CMK (cell line): ENCODE results near the gene AP4S1.
"Not testable (repeated sequence)": the region's sequence is repeated elsewhere in the genome, so short reads cannot be mapped to it uniquely, and the experiment has no call there.

ENCODE experiments used
- DNase-seq: peaks from one replicate; pipeline ENCODE4 v3.0.0-alpha.2; 2010; ENCODE audit warnings: low read depth

The AP4S1 gene

DNA sequence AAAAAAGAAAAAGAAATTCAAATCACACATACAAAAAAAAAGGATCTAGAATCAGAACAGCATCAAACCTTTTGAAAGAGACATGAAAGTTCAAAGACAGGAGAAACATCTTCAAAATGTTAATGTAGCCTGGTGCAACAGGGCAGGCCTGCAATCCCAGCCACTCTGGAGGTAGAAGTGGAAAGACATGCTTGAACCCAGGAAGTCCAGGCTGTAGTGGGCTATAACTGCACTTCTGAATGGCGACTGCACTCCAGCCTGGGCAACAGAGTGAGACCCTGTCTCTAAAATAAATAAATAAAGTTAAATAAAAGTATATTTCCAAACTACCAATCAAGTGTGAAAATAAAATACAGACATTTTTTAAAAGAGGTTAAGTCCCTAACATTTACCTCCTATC is 18.7 kb upstream of the AP4S1 start:
- DNase-seq = no peak

DNA sequence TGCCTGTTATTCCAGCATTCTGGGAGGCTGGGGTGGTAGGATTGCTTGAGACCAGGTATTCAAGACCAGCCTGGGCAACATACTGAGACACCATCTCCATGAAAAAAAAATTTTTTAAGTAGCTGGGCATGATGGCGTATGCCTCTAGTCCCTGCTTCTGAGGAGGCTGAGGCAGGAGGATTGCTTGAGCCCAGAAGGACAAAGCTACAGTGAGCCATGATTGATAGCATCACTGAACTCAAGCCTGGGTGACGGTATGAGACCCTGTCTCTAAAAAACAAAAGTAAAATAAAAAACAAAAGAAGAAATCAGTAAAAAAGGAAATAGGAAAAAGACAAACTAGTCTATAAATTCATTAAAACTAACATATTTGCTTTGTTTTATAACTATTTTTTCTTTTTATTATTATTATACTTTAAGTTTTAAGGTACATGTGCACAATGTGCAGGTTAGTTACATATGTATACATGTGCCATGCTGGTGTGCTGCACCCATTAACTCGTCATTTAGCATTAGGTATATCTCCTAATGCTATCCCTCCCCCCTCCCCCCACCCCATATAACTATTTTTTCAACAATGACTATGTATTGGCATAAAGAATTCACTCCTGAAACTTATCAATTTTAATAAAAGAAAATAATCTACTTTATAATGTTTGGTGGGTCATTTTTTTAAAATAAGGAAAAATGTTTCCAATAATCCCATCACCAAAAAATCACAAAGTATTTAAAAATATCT is 15.4 kb upstream of the AP4S1 start:
- no peak for DNase-seq

DNA sequence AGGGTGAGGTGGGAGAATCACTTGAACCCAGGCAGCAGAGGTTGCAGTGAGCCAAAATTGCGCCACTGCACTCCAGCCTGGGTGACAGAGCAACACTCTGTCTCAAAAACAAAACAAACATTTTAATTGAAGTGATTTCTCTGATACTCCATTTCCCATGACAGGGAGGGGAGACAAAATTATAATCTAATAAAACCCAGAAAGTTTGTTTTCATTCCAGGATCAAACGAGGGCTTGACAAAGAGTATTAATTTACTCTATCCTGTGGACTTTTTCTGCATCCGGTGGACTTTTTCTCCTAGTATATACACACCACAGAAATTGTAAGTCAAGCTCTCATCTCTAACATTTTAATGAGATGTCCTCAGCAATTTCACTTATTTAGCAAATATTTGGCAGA is 14.5 kb upstream of the AP4S1 start:
- no peak for DNase-seq

DNA sequence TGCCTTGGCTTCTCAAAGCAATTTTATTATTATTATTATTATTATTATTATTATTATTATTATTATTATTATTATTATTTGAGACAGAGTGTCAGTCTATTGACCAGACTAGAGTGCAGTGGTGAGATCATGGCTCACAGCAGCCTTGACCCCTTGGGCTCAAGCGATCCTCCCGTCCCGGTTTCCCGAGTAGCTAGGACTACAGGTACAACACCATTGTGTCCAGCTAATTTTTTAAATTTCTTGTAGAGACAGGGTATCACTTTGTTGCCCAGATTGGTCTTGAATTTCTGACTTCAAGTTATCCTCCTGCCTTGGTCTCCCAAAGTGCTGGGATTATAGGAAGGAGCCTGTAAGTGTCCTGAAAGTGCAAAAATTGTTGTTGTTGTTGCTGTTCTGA is 11.6 kb upstream of the AP4S1 start:
- DNase-seq = no peak

DNA sequence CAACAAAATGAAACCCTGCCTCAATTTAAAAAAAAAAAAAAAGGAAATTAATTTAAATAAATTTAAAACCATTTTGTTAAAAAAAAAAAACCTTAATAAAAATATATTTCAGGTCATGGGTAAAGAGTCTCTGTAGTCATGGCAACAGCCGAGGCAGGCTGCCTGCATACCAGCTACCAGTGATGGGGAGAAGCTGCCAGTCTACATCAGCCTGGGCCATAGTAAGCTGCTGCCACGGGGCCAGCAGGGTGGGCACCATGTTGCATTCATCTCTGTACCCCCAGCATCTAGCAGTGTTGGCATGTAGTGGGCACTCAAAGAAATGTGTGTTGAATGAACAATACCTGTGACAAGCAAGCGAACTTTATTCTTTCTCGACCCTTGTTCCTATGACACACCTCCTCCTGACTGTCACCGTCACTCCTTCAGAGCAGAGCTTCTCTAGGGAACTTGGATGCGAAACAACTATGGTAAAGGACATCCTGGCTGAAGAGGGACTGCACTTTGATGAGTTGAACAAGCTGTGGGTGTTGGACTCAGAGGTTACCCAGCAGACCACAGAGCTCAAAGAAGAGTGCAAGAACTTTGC is 7.3 kb upstream of the AP4S1 start:
- no peak for DNase-seq

DNA sequence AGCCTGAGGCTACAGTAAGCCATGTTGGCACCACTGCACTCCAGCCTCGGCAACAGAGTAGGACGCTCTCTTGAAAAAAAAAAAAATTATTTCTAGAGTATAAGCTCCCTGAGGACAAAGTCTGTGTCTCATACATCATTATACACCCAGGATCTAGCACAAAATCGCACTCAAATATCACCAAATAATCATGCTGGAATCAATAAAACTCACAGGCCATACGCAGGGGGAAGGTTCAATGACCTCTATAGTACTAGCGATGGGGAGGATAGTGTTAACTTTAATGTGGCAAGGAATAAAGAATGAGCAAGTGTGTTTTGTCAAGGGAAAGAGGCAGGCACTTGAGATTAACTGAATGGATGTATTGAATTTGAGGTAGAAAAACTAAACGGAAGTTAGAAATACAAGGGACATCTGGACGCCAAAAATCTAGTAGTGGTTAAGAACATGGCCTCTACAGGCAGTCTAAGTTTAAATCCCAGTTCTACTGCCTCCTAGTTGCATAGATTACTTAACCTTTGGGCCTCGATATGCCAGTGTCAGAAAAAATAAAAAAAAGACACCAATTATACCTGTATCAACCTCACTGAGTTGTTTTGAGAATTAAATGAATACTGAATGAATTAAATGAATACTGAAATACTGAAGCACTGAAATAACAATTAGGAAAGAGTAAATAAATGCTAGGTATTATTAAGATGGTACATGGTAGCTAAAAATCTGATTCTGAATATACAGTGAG is 4.4 kb upstream of the AP4S1 start:
- no peak for DNase-seq

DNA sequence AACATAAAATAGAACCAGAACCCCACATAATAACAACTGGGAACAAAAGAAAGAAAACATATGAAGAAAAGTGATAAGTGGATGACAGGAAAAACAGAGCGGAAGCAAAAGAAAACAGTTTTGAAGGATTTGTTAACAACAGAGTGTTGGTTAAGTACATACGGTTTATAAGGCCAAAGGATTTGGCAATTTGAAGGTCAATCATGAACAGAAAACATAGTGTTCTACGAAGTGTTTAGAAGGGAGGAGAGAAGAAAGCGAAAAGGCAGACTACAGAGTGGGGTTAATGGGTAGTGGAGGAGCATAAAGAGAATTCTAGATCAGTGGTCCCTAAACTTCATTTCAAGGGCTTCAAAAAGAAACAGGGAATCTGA is 3.9 kb upstream of the AP4S1 start:
- DNase-seq = no peak

DNA sequence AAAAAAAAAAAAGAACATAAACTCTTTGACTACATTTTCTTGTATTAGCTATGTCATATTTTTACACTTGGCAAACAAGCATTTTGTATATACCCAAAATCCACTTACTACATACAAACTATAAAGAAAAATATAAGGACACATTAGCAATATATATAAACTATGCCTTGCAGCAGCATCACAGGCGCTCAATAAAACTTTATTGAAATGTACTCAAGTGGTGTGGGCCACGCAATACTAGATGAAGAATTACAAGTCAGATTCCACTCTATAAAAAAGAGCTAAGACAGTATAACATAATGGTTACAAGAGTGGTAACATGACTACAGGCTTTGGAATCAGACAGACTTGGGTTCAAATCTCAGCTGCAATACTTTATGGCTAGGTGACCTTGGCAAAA is 3.1 kb upstream of the AP4S1 start:
- no peak for DNase-seq

DNA sequence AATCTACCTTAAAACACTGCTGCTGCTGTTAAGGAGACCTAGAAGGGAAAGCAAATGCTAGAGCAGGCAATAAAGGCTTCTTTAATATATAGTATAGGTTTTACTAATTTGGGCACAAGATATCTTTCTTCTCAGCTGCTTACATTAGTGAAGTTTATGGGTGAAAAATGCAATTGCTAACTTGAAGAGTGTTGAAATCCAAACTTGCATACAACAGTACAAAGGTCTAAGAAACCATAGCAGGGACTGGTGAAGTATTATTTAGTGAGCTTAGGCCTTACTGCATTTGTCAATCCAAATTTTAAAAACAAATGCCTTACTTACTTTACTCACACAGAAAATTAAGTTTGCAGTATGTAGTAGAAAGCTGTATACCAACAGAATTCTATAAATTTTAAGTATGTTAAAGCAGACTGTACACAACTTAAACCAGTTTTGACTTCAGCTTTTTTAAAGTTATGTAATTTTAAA is 1.4 kb upstream of the AP4S1 start:
- DNase-seq = no peak

DNA sequence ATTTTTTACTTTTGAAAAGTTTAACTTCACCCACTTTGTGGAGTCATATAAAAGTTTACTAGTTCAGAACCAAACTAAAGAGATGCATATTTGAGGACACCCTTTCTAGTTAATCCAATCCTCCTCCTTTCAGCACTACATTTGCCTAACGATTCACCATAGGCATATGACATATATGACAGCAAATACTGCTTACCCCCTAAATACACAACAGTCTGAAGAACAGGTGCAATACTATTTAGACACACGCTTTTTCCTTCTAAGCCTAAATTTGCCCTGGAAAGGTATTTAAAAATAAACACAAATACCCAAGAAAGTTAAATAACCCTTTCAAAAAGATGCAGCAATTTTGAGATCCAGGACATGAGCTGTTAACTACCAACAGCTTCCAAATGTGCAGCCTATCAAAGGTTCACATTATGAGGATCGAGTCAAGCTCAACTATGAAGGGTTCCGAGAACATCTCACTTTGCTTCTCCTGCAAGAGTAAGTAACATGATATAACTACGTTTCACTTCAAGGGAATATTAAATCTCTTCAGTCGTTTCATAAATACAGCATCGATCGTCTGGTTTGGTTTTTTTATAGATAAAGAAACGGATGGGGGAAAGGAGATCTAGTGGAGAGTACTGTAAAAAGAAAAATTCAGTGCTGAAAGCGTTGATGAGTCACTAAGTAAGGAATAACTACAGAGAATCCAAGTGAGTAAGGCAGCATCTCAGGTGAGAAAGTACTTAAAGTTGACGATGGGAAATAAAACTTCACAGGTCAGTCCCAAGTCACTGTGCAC is 677 bp upstream of the AP4S1 start:
- no peak for DNase-seq

DNA sequence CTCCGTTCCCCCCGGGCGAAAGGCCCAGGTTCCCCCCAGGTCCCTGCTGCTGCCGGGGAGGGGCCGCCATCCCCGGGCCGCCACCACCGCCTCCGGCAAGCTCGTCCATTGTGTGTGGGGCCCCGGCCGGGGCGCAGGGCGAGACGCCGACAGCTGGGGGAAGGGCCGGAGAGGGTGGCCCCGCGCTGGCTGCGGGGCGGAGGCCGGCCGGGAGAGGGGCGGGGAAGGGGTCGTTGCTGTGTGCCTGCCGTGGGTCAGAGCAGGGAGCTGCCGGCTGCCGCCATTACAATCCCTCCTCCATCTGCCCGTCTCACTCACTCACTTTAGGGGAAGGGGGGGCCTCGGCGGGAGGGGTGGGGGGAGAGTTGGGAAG is 614 bp downstream of the AP4S1 start, which contains the start of gene STRN3:
Gene STRN3 (minus strand): TSS at position 303 of the 373 bp plus-strand sequence. CDS start 194 bp downstream, at position 109.
- DNase-seq = no peak

DNA sequence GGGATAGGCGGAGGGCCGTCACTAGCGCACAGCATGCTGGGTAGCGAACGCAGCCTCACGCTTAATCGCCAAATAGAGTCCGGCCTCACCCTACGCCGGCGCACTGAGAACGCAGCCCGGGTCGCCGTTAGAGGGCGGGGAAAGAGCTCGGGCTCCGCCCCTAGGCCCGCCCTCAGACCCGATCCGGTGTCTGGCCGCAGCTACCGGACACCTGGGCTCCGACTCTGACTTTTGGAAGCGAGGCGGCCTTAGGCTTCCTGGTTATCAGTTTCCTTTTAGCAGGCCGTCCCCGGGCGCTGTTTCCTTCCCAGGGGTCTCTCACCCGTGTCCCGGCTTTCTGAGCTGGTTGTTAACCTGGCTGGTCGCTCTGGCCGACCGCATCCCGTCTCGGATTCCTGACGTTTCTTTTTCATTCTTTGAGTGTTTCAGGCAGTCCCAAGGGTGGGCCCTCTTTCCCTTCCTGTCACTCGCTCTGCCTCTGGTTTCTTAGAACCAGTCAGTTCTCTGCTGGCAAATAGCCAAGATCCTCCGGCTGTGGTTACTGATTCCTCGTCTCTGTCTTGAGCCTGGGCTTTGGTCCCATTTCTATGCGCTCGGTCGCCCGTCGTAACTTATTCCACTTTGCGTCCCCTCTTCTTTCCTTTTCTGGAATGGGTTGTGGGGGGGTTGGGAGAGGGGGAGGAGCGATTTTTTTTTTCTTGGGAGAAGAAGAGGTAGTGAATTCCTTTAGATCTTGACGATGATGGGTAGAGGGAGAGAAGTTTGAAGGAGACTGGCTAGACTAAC is 1.2 kb downstream of the AP4S1 start:
- DNase-seq = peak; percentile 83

DNA sequence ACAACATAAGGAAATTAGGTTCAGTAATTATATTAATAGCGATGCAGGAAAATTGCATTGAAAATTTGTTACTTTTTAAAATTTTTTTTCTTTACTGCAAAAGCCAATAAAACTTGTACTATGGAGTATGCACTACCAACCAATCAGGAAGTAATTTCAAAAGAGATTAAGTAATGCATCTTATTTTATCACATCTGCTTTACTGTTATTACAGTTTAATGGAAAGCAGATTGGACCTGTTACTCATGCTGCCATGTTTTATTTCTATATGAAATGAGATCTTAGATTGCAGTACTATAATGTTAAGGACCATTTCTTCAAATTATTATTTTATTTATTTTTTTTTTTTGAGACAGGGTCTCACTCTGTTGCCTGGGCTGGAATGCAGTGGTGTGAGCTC is 2.4 kb downstream of the AP4S1 start:
- no peak for DNase-seq

DNA sequence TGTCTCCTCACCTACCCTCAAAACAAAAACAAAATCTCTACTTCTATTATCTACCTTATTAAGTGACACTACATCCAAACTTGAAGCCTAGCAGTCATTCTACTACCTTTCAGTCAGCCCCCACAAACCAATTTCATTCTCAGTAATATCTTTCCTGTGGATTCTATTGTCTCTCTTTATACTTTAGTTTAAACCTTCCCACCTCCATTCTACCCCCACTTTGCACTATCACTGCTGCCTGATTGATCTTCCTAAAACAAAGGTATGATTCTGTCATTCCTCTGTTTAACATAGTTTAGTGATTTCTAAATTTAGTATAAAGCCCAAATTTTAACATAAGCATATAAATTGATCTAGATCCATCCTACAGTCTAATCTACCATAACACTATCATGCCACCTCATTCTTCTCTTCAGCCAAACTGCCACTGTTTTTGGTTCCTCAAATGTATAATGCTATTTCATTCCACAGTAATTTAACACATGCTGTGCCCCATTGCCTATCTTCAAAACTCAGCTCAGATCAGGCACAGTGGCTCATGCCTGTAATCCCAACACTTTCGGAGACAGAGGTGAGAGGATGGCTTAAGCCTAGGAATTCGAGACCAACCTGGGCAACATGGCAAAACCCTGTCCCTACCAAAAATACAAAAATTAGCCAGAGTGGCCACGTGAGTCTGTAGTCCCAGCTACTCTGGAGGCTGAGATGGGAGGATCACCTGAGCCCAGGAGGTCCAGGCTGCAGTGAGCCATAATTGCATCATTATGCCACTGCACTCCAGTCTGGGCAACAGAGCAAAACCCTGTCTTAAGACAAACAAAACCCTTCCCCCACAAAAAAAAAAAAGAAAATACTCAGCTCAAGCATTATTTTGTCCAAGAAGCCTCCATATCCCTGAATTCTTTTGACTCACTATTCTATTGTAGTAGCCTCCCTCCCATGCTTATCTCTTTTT is 3.8 kb downstream of the AP4S1 start:
- no peak for DNase-seq

DNA sequence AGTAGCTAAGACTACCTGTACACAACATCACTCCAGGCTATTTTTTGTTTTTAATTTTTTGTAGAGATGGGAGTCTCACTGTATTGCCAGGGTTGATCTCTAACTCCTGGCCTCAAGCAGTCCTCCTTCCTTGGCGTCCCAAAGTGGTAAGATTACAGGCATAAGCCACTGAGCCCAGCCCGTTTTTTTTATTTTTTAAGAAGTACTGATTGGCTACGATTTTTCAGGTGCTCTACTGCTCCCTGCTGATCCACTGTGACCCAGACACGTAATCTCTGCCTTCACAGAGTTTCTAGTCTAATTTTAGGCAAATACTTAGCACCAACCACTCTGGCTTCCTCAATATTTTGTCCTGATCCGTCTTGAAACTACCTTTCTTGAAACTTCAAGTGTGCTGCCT is 5.0 kb downstream of the AP4S1 start:
- no peak for DNase-seq

DNA sequence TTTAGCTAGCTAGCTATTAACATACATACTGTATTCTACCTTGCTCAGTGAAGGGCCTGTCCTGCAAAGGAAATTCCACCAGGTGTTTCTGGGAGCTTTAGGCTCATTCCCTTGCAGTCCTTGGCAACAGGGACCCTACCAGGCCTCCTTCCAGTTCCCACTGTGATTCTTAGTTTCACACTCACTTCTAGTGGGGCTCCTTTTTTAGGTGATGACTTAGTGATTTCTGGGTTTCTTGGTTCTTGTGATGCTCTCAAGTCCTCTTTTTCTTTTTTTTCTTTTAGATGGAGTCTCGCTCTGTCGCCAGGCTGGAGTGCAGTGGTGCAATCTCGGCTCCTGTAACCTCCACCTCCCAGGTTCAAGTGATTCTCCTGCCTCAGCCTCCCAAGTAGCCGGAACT is 11.1 kb downstream of the AP4S1 start:
- no peak for DNase-seq

DNA sequence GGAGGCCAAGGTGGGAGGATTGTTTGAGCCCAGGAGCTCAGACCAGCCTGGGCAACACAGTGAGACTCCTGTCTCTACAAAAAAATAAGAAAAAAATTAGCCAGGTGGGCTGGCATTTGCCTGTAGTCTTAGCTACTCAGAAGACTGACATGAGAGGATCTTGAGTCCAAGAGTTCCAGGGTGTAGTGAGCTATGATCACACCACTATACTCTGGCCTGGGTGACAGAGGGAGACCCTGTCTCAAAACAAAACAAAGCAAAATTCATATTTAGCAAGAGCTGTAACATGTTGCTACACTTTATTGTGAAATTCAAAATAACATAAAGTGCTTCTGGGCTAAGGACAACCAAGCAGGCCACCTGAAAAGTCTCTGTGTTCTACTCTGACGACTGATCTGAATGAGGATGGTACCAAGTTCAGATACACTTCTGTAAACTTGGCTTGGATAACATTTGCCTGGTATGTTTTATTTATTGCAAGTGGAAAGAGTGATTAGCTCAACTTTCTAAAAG is 12.3 kb downstream of the AP4S1 start:
- DNase-seq = no peak

DNA sequence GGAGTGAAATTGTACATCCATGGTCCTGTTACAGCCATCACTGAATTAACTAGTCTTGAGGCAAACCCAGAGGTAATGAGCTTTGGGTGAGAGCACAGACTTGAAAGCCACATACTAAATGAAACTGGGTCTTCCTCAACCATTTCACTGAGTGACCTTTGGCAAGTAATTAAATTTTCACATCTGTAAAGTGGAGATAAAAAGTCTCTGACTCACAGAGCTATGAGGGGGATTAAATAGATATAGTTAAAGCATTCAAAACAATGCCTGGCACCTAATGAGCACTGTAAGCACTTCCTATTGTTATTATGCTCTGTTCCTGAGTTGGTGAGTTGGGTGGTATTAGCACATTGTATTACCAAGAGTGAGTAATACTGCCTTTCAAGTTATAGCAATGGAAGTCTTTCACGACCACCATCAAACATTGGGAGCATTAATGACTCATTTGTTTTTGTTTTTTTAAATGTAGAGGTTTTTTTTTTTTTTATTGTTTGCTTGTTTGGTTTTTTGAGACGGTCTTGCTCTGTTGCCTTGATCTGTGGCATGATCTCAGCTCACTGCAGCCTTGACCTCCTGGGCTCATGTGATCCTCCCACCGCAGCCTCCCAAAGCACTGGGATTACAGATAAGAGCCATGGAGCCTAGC is 13.2 kb downstream of the AP4S1 start:
- no peak for DNase-seq

DNA sequence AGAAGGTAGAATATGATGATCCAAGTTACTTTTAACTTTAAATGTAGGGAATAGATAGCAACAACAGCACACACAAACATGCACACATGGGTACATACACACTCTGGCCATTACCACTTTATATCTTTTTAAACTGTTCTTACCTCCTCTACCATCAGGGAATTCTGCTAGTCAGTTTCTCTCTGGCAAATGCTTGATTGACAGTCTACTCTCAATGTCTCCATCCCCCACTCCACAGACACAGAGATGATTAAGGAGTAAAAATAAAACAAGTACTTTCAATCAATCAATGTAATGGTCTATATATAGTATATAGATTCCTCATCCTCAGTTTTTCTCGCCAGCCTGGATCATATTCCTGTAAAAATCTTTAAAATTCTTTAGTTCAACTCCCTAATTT is 16.9 kb downstream of the AP4S1 start:
- no peak for DNase-seq

DNA sequence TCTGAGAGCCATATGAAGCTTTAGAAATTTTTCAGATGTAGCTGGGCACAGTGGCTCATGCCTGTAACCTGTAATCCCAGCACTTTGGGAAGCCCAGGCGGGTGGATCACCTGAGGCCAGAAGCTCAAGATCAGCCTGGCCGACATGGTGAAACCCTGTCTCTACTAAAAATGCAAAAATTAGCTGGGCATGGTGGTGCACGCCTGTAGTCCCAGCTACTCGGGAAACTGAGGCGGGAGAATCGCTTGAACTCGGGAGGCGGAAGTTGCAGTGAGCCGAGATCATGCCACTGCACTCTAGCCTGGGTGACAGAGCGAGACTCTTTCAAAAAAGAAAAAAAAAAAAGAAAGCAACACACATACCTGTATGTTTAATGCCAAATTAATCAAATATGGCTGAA is 17.4 kb downstream of the AP4S1 start:
- not testable (repeated sequence) for DNase-seq
